OCI-LY3 (cell line): ENCODE results near the gene KRT74.

ENCODE experiments used
- H2AFZ ChIP-seq: fragments of 200-600, 300-600 bp; shearing (Covaris generic); 2 replicates; pipeline ENCODE4 v1.6.0; 2014; ENCODE audit warnings: antibody characterized with exemption, low read depth, low read length
- H3K27ac ChIP-seq: fragments of 200-600, 300-600 bp; sonication (generic); 2 replicates; pipeline ENCODE4 v1.5.1; 2014; ENCODE audit warnings: mild to moderate bottlenecking, low read length, moderate library complexity, mixed read lengths
- H3K27me3 ChIP-seq: fragments of 200-600, 300-600 bp; sonication (generic); 2 replicates; pipeline ENCODE4 v1.6.1; 2014; ENCODE audit warnings: low read depth, low read length, mixed read lengths
- H3K36me3 ChIP-seq: fragments of 200-600, 300-600 bp; sonication (generic); replicated peaks from 2 replicates; pipeline ENCODE3; 2014; ENCODE audit warnings: low read depth, low read length, mixed read lengths
- H3K4me1 ChIP-seq: fragments of 300-600, 200-600 bp; sonication (generic); 2 replicates; pipeline ENCODE4 v1.6.1; 2014; ENCODE audit warnings: low read length, mixed read lengths
- H3K4me2 ChIP-seq: fragments of 200-600, 300-600 bp; sonication (generic); 2 replicates; pipeline ENCODE4 v1.6.1; 2014; ENCODE audit warnings: low read length, mixed read lengths
- H3K4me3 ChIP-seq: fragments of 300-600, 200-600 bp; sonication (generic); 2 replicates; pipeline ENCODE4 v1.5.1; 2014; ENCODE audit warnings: antibody characterized with exemption, mild to moderate bottlenecking, low read length, moderate library complexity
- H3K79me2 ChIP-seq: fragments of 300-600, 200-600 bp; shearing (Covaris generic); 2 replicates; pipeline ENCODE4 v1.6.1; 2014; ENCODE audit warnings: mild to moderate bottlenecking, low read length, mixed read lengths
- H3K9ac ChIP-seq: fragments of 300-600, 200-600 bp; shearing (Covaris generic); 2 replicates; pipeline ENCODE4 v1.6.0; 2014; ENCODE audit warnings: mild to moderate bottlenecking, low read length, moderate library complexity
- H3K9me3 ChIP-seq: fragments of 200-600, 300-600 bp; shearing (Covaris generic); 2 replicates; pipeline ENCODE4 v1.6.1; 2014; ENCODE audit warnings: low read length, mixed read lengths; ENCODE audit not compliant: insufficient read depth
- H4K20me1 ChIP-seq: fragments of 200-600, 300-600 bp; sonication (generic); 2 replicates; pipeline ENCODE4 v1.6.1; 2016; ENCODE audit warnings: low read length, mixed read lengths; ENCODE audit not compliant: insufficient read depth
- CTCF ChIP-seq: fragments of 200-600, 300-600 bp; sonication (generic); IDR thresholded peaks from 2 replicates; pipeline ENCODE4 v1.5.1; 2014; ENCODE audit warnings: antibody characterized with exemption, low read length, low read depth
- EZH2phosphoT487 ChIP-seq: fragments of 200-600 bp; shearing (Covaris generic); IDR thresholded peaks from 2 replicates; pipeline ENCODE4 v1.6.1; 2018; ENCODE audit warnings: antibody characterized with exemption, mixed run types, low read depth

The KRT74 gene

GRCh38 chr12:52612431-52613383 lies 39.1 kb upstream of the KRT74 start:
- Histone ChIP-seq H3K4me1 (no peaks in the 10 kb centered on the region), H3K36me3 (no peaks in the 10 kb centered on the region), H3K27me3 (peaks cover 39% of the 10 kb centered on the region), H3K79me2 (no peaks in the 10 kb centered on the region), H3K9me3 (no peaks in the 10 kb centered on the region), H3K4me2 (no peak overlapping the region), H3K27ac (no peak overlapping the region), H2AFZ (no peak overlapping the region), H3K4me3 (no peak overlapping the region), H4K20me1 (no peaks in the 10 kb centered on the region), H3K9ac (no peak overlapping the region)
- no peak for TF ChIP-seq EZH2phosphoT487
- TF ChIP-seq CTCF: no peak

- TF ChIP-seq CTCF (no peak), EZH2phosphoT487 (no peak)
- H3K27me3 ChIP-seq: peaks cover 30% of the 10 kb centered on the region
- no peaks in the 10 kb centered on the region for H3K36me3 ChIP-seq
- H3K27ac ChIP-seq: no peak overlapping the region
- H3K4me2 ChIP-seq: no peak overlapping the region
- H3K9ac ChIP-seq: no peak overlapping the region
- H2AFZ ChIP-seq: no peak overlapping the region
- H3K79me2 ChIP-seq: no peaks in the 10 kb centered on the region
- no peaks in the 10 kb centered on the region for H3K4me1 ChIP-seq
- no peaks in the 10 kb centered on the region for H3K9me3 ChIP-seq
- no peak overlapping the region for H3K4me3 ChIP-seq
- H4K20me1 ChIP-seq: no peaks in the 10 kb centered on the region
Observed at GRCh38 chr12:52611080-52611468, 37.4 kb upstream of the KRT74 start.

GRCh38 chr12:52608826-52609630 lies 35.4 kb upstream of the KRT74 start:
- no peaks in the 10 kb centered on the region for H3K36me3 ChIP-seq
- no peaks in the 10 kb centered on the region for H3K9me3 ChIP-seq
- TF ChIP-seq CTCF (no peak), EZH2phosphoT487 (no peak)
- no peak overlapping the region for H3K4me3 ChIP-seq
- no peaks in the 10 kb centered on the region for H4K20me1 ChIP-seq
- H3K79me2 ChIP-seq: no peaks in the 10 kb centered on the region
- no peak overlapping the region for H2AFZ ChIP-seq
- H3K27ac ChIP-seq: no peak overlapping the region
- H3K4me1 ChIP-seq: no peaks in the 10 kb centered on the region
- peaks cover 30% of the 10 kb centered on the region for H3K27me3 ChIP-seq
- no peak overlapping the region for H3K9ac ChIP-seq
- H3K4me2 ChIP-seq: no peak overlapping the region

- Histone ChIP-seq H3K9me3 (no peaks in the 10 kb centered on the region), H2AFZ (no peak overlapping the region), H3K36me3 (no peaks in the 10 kb centered on the region), H3K27me3 (peaks cover 30% of the 10 kb centered on the region), H3K4me1 (no peaks in the 10 kb centered on the region), H3K4me3 (no peak overlapping the region), H3K27ac (no peak overlapping the region), H4K20me1 (no peaks in the 10 kb centered on the region), H3K4me2 (no peak overlapping the region), H3K79me2 (no peaks in the 10 kb centered on the region), H3K9ac (no peak overlapping the region)
- no peak for TF ChIP-seq EZH2phosphoT487
- no peak for TF ChIP-seq CTCF
Observed at GRCh38 chr12:52608161-52608560, 34.5 kb upstream of the KRT74 start.
